Left renal pelvis (tissue), 4 donors: ENCODE results near the gene SLC27A3. TPM values are rescaled to one million over a fixed set of nuclear protein-coding genes. Genes with fewer than 3 reads are reported as not detected.

ENCODE experiments used
- DNase-seq, 4 donors: peaks; one replicate each; pipeline ENCODE4 v3.0.0-alpha.2; 2013; ENCODE audit warnings: low read depth in 4 of 4, low spot score in 3 of 4
- polyA plus RNA-seq, 4 donors: library from polyadenylated mRNA; unstranded; fragments of 120-200 nt; gene quantifications; one replicate each; pipeline ENCODE4 v1.2.1, GENCODE V29; 2013; ENCODE audit not compliant: insufficient read length in 4 of 4

The SLC27A3 gene, protein sequence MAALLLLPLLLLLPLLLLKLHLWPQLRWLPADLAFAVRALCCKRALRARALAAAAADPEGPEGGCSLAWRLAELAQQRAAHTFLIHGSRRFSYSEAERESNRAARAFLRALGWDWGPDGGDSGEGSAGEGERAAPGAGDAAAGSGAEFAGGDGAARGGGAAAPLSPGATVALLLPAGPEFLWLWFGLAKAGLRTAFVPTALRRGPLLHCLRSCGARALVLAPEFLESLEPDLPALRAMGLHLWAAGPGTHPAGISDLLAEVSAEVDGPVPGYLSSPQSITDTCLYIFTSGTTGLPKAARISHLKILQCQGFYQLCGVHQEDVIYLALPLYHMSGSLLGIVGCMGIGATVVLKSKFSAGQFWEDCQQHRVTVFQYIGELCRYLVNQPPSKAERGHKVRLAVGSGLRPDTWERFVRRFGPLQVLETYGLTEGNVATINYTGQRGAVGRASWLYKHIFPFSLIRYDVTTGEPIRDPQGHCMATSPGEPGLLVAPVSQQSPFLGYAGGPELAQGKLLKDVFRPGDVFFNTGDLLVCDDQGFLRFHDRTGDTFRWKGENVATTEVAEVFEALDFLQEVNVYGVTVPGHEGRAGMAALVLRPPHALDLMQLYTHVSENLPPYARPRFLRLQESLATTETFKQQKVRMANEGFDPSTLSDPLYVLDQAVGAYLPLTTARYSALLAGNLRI
- polyA plus RNA-seq: 10 to 100 TPM; 31.8 to 50.5 (median 41.7) TPM

DNA sequence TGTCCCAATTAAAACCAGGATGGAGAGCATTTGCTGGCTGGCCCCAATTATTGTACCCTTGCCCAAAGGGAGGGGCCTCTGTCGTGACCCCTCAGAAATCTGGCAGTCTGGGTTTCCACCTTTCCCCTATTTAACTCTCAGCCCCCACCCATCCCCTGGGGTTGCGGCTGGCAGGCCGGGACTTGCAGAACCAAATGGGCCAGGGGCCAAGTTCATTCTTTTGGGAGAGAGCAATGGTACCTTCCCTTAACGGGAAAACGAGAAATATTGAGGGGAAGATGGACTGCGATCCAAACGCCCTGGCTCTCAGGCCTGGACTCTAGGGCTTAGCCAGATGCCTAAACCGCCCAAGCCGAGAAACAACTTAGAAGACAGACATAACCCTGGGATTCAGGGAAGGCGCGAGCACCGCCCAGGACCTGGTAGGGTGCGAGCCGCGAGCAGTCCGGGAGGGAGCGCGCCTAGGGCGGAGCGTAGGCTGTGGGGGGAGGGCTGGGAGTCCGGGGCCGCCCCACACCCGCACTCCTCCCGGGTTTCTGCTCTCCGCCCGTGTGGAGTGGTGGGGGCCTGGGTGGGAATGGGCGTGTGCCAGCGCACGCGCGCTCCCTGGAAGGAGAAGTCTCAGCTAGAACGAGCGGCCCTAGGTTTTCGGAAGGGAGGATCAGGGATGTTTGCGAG, at the start of gene SLC27A3:
Gene SLC27A3 (plus strand): TSS at position 628 of the 678 bp plus-strand sequence. CDS start 91 bp downstream, outside the sequence.
- peak in 1 of 4 donors; percentile 57 for DNase-seq

DNA sequence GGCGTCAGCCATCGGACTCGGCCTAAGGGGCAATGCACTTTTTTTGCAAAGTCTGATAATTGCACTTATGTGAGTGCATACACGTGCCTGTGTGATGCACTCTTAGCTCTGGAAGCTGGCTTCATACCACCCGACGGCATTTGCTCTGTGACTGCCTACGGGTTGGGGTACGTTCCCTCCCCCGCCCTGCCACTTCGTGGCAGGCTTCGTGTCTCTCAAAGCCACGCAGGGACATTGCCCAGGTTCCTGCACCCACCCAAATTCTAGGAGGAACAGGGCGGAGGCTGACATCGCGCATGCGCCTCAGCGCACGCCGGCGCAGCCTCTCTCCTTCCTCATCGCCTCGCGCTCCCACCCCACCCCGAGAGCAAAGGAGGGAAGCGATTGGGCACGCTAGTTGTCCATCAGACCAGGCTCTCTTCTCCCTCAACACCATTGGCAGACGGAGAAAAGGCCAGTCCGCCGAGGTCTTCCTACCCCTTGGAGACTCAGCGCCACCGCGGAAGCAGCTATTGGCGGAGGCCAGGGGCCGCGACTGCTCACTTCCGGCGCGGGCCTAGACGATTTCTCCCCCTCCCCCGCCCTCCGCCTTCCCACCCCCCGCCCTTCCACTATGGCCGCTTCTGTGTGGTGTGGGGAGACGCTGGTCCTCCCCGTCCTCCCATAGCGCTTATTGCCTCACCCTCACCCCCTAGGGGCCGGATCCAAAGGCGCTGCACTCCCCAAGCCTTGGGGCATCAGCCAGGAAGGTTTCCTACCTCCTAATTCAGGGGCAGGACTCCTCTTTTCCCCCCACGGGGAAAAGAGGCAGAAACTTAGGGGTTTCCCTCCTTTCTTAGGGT, 47.5 kb upstream of the SLC27A3 start, which contains the start of gene INTS3:
Gene INTS3 (plus strand): TSS at position 588 of the 842 bp plus-strand sequence. CDS start 585 bp downstream, outside the sequence.
- DNase-seq: peak; percentile 99 to 100 (median 100)

DNA sequence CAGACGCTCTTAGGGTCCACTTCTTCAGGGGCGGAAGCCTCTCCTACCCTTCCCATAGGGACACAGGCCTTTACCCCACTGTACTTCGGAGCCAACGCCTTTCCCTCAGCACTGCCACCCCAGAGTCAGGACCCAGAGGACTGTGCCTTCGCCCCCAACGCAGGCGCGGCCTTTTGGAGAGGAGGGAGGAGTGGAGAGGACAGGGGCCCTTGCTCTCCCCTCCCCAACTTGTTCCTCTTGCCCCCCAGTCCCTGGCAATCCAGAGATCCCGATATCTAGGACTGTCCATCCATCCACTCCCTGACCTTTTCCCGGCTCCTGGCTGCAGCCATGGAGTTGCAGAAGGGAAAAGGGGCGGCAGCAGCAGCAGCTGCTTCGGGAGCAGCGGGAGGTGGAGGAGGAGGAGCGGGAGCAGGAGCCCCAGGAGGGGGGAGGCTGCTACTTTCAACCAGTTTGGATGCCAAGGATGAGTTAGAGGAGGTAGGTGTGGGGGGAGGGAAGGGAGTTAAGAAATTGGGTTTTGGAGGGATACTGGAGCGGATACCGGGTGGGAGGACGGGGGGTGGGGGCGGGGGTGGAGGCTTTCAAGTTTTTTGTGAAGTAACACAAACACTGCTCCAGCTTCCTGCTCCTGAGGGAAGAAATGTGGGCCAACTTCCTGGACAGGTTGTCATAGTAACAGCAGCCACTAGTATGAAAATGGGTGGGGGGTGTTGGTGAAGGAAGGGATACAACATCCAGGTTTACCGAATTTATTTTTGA, 46.7 kb upstream of the SLC27A3 start:
- DNase-seq: no peak

DNA sequence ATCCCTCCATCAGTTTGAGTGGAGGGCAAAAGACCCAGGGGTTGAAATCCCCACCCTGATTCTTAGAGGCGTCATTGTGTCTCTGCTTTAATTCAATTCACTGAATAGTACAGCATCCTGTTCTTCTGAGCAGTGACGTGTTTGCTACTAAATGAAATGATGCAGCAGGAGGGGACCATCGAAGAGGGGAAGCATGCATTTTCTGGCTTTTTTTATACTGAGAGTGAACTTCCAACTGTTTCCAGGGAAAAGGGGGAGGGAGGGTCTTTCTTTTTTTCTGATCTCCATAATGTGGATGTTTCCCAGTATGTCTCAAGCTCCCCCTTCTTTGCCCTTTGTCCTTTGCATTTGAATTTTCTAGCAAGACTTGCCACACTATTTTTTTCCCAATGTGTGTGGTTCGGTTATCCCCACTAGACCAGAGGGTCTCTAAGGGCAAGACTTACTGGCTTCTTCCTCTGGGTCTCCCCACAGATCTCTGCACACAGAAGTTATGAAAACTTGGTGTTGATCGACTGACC, 44.7 kb upstream of the SLC27A3 start:
- no peak for DNase-seq

DNA sequence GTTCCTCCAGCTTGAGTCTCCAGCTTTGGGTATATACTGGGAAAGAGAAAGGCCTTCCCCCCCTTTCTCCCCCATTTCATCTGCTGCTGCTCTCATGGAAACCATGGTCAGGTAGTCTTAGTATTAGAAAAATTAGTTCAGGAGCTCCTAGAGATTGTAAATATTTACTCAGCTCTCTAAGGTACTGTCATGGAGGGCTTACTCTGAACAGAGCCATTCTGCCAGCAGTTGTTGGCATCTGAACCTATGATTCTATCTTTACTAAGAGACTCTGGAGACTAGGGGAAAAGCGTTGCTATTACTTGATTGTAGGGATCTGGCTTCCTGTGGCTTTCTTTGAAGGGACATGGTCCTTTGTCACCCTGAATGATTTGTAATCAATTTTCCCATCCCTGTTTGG, 41.2 kb upstream of the SLC27A3 start:
- DNase-seq: no peak

DNA sequence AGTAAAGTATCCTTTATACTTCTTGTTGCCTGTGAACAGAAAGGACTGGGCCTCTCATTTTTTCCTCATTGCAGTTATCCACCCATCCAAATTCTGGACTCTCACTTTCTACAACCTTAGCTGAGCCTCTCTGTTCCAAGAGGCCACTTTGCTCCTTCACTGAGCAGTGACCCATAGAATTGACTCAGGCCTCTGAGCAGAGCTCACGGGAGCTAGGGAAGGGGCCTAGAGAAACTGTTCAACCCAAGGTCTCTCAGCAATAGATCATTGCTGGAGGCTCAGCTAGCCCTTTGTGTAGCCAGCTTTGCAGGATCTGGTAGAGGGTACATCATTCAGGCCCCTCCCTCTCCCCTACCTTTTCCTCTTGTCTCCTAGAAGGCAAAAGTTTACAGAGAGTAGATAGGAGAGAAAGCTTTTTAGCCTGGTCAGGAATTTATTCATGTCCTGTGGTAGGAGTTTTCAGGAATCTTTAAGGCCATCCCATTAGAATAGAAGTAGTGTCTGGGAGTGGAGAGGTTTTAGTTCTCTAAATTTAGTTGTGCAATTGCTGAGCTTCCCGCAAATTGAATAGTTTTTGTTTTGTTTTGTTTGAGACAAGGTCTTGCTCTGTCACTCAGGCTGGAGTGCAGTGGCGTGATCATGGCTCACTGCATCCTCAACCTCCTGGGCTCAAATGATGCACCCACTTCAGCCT, 40.7 kb upstream of the SLC27A3 start:
- no peak for DNase-seq

DNA sequence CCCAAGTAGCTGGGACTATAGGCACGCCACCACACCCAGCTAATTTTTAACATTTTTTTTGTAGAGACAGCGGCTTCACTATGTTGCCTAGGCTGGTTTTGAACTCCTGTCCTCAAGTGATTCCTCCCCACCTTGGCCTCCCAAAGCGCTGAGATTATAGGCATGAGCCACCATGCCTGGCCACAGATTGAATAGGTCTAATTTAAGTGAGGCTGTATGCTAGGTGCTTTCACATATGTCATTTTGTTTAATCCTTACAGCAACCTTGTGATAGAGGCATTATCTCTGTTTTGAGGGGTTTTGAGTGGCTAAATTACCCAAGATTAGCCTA, 40.2 kb upstream of the SLC27A3 start:
- DNase-seq: no peak

DNA sequence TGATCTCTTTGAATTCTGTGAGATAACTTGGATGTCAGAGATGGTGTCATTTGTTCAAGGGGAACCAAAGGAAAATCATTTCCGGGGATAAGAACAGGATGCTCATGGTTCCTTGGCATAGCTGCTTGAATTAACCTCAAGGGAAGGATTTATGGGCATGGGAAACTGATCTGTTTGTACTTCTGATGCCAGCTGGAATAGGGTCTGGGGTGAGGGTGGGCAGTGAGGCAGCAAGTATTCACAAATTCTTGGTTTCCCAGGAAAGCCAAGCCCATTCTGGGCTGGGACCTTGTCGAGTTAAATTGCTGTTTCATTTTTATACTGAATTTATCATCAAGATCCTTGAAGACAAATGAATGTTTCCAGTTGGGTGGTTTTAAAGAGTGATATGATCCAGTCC, 33.2 kb upstream of the SLC27A3 start:
- no peak for DNase-seq

DNA sequence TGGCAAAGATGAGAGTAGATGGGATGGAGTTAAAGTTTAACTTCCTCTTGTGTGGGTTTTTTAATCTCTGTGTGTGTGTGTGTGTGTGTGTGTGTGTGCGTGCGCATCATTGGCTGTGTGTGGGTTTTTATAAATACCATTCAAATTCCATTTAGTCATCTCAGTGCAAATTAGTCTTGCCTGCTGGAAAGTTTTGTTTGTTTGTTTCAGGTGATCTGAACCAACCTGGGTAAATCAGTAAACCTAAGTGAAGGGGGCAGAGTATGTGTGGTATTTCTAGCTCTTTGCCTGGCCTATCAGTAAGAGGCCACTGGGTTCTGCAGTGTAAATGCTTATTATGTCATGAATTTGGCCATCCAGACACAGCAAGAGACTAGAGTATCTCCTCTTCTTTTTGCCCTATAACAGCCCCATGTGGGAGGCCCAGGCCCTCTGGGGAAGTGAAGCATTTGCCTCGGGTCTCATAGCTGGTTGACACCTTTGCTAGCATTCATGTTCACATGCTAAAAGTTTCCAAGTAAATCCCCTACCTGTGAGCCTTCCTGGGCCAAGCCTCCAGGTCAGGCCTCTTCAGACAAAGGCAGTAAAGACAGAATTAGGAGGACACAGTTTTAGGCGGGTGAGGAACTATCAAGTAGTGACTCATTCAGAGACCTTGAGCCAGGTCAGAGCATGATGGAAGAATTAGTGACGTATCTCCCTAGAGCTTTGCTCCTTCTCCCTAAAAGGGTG, 32.6 kb upstream of the SLC27A3 start:
- DNase-seq: no peak

DNA sequence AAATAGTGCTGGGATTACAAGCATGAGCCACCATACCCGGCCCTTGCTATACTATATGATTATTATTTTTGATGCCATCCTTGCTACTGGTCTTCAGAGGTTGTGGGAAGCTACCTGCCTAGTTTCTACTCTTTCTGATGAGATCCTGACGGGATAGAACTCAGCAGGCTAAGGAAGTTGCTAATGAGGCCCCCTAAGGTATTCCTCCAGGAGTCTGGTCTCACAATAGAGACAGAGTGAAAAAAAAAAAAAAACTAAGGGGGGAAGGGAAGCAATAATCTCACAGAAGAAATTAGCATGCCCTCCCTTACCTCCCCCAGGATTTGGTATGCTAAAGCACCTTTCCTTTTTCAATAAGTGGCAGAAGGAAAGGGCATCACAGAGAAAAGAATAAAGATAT, 29.8 kb upstream of the SLC27A3 start:
- no peak for DNase-seq

DNA sequence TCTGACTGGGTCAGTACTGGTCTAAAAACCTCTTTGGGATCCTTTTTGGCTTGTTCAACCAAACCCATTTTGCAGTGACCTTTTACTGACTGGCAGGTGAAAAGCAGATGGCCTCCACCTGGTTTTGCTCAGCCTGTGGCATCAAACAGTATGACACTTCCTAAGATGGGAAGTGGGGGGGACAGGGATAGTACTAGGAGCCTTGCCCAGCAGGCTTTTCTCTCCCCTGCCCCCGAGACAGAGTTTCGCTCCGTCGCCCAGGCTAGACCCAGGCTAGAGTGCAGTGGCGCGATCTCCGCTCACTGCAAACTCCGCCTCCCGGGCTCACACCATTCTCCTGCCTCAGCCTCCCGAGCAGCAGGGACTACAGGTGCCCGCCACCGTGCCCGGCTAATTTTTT, 29.0 kb upstream of the SLC27A3 start:
- DNase-seq: no peak

DNA sequence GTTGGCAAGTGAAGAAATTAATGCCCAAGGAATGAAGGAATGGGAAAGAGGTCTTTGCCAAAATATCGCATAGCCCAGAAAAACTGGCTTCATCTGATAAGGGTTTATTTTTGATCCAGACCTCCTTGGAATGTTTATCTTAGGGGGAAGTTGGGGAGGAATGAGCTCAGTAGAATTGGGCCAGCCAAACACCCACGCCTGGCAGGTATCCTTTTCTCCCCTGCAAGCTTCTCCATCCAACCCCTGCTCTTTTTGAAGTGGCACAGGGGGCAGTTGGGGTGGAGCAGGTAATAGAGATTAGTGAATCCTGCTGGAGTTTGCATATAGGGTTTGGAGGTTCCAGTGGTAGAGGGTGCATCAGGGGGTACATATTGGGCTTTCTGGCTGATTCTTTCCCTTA, 26.3 kb upstream of the SLC27A3 start:
- no peak for DNase-seq

DNA sequence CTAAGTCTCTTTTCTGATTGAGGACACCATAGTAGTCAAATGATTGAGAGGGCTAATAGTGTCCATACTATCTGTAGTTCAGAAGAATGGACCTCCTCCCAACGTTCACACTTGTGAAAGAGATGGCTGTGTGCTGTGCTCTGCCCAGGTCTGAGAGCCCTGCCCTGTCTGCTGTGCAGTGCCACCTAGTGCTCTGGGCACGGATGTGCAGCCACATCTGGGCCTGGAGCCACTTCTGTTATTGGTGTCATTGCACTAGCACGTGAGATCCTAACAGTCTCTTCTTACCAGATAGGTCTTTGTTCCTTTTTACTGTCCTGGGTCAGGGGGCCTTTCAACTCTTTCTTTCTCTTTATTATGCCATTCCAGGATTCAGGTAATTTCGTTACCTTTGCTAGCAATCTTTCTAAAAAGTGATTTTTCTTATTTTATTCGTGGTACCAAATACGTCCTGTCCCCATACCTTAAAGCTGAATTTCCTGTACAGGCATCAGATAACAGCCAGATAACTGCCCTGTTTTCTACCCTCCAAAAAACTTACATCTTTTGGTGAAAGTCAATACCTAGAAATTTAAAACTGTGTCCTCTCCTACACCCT, 25.7 kb upstream of the SLC27A3 start:
- DNase-seq: no peak

DNA sequence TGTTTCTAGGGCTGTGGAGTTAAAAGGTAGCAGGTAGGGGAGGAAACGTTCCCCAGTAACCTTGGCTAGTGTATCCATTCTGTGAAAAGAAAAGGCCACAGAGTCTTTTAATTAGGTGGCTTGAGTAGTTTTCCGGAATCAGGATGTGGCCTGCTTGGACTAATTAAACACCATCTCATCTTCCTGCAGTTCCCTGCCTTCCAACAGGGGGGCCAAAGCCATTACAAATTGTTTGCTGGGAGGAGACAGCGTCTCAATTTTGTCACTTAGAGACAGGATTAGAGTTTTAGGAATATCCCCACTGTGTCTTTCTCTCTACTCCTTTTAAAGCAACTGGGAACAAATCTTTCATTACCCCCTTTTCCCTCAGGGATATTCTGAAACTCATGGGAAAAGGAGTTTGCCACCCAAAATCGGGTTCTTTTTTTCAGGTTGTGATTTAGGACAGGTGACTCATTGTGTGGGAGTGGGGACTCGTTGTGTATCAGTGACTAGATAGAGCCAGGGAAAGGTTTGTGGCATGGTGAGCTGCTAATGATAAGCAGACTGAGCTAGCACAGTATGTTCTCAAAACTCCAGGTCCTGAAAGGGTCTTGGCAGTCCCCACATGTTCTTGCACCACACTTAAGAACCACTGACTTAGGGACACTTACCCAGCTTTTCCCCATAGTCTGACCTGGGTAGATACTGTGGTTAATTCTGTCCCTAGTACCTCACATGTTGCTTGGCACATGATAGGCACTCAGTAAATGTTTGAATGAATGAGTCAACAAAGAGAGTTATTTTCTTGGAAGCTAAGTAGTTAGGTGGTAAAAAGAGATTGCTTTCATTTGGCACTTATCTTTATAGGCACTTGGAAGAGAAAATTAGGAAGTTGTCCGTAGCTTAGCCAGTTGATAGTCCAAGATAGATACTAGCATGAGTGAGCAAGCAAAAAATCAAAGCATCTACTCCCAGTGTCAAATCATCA, 24.9 kb upstream of the SLC27A3 start:
- DNase-seq: no peak

DNA sequence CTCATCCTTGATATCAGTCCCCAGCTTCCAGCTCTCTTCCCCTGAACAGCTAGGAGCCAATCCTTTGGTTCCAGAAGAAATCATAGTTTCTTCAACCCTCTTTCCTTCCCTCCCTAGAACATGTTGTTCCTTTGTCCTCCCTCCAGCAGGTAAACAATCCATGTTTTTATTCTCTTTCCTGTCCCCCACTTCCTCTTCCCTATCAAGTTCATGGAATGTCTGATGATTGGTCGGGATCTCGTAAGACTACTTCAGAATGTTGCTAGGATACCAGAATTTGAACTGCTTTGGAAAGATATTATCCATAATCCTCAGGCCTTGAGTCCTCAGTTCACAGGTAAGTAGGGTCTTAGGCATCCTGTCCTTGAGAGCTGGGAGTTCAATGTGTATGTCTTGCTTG, 23.1 kb upstream of the SLC27A3 start:
- DNase-seq: no peak

DNA sequence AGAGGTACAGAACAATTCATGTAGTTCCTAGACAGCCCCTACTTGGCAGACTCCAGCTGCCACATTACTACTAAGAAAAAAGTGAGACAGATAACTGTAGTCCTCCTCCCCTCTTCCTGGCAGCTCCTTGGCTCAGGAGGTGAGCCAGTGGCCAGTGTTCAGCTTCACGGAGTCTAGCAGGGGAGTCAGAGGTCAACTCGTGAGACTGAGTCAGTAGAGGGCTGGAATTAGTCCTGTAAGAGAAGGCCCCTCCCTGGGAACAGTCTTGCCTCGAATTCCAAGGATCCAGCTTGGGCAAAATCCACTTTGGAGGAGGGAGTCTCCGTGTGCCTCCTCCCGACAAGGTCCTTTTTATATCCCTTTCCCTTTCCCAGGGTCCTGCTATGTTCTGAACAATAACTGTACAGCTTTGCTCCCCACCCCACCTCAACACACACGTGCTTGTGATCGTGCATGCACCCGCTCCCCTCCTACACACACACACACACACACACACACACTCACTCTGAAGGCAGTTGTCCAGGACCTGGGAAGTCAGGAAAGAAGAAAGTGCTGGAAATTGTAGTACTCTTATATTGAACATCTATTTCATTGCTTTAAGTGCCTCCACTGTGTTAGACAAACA, 22.5 kb upstream of the SLC27A3 start:
- DNase-seq: no peak
